CD1c-positive myeloid dendritic cell (primary cell): ENCODE measurements around the gene RANBP1.

Experiments
- DNase-seq: peaks from one replicate; pipeline ENCODE4 v3.0.0-alpha.2; 2016; ENCODE audit errors: extremely low spot score

The RANBP1 gene

GRCh38 chr22:20171288-20172140 is 55.6 kb downstream of the RANBP1 start:
- DNase-seq, result no peak

- DNase-seq, result no peak
Measured at GRCh38 chr22:20172141-20172613, 56.3 kb downstream of the RANBP1 start.

GRCh38 chr22:20173246-20173645 is 57.3 kb downstream of the RANBP1 start:
- DNase-seq, result no peak

- no peak for DNase-seq
Measured at GRCh38 chr22:20173772-20174171, 57.9 kb downstream of the RANBP1 start.

- no peak for DNase-seq
Measured at GRCh38 chr22:20174785-20175596, 59.1 kb downstream of the RANBP1 start.

GRCh38 chr22:20175597-20175900 is 59.6 kb downstream of the RANBP1 start:
- DNase-seq, result no peak

- no peak for DNase-seq
Measured at GRCh38 chr22:20176421-20177085, 60.6 kb downstream of the RANBP1 start.
